IMR-90 (cell line): ENCODE data around the gene RBPJ. TPM values are rescaled to one million over a fixed set of nuclear protein-coding genes. Genes with fewer than 3 reads are reported as not detected.
"Not testable (repeated sequence)": the region's sequence is repeated elsewhere in the genome, so short reads cannot be mapped to it uniquely, and the experiment has no call there.

Source experiments
- ATAC-seq: fragments of 200-7000 bp; cut with Tn5 transposase; 2 replicates; pipeline ENCODE4 v1.9.1; 2020; ENCODE audit warnings: low read depth, mild to moderate bottlenecking, moderate library complexity
- BruUV-seq: library from RNA; stranded (reverse); fragments of 400-500 nt; replicated peaks from 2 replicates; lab custom pipeline; 2021; lab: Mats Ljungman, UMichigan
- CTCF ChIA-PET: fragments of 300-600 bp; formaldehyde crosslinking; extraction: SDS; loops from one replicate; lab custom pipeline; 2021; ENCODE audit warnings: antibody characterized with exemption; lab: Yijun Ruan, JAX
- POLR2A ChIA-PET: fragments of 300-600 bp; sonication (Branson Sonifier 250); formaldehyde crosslinking; loops from one replicate; lab custom pipeline; 2022; ENCODE audit warnings: antibody characterized with exemption; ENCODE audit not compliant: unreplicated experiment; lab: Charles Lee
- DNase-seq: peaks from one replicate; pipeline ENCODE4 v3.0.0; 2013
- H2AFZ ChIP-seq: replicated peaks from 2 replicates; pipeline ENCODE3; 2013; ENCODE audit warnings: low read length, mild to moderate bottlenecking; ENCODE audit not compliant: poor library complexity
- H2AK5ac ChIP-seq: 2 replicates; pipeline ENCODE4 v1.6.1; 2013; ENCODE audit warnings: low read depth, low read length, inconsistent platforms
- H2AK9ac ChIP-seq: replicated peaks from 2 replicates; pipeline ENCODE3; 2013; ENCODE audit warnings: mild to moderate bottlenecking, low read depth, low read length, moderate library complexity; ENCODE audit not compliant: poor library complexity
- H2BK120ac ChIP-seq: 2 replicates; pipeline ENCODE4 v1.6.1; 2013; ENCODE audit warnings: low read depth, low read length, inconsistent platforms
- H2BK15ac ChIP-seq: 3 replicates; pipeline ENCODE4 v1.6.1; 2013; ENCODE audit warnings: low read depth, low read length, inconsistent platforms
- H2BK20ac ChIP-seq: 2 replicates; pipeline ENCODE4 v1.6.1; 2013; ENCODE audit warnings: low read depth, mild to moderate bottlenecking, inconsistent platforms, low read length, moderate library complexity
- H2BK5ac ChIP-seq: 2 replicates; pipeline ENCODE4 v1.6.1; 2013; ENCODE audit warnings: mild to moderate bottlenecking, low read depth, low read length, inconsistent platforms; ENCODE audit not compliant: poor library complexity, severe bottlenecking
- H3K14ac ChIP-seq: replicated peaks from 2 replicates; pipeline ENCODE4 v1.6.1; 2013; ENCODE audit warnings: low read depth, low read length, inconsistent platforms
- H3K18ac ChIP-seq: 2 replicates; pipeline ENCODE4 v1.6.1; 2013; ENCODE audit warnings: low read depth, low read length, control low read depth
- H3K23ac ChIP-seq: 2 replicates; pipeline ENCODE4 v1.6.1; 2013; ENCODE audit warnings: low read depth, low read length, inconsistent platforms
- H3K27ac ChIP-seq: 2 replicates; pipeline ENCODE4 v1.5.1; 2013; ENCODE audit warnings: mild to moderate bottlenecking, control low read depth, low read length; ENCODE audit not compliant: insufficient read depth
- H3K27me3 ChIP-seq: 2 replicates; pipeline ENCODE4 v1.6.1; 2013; ENCODE audit warnings: low read length; ENCODE audit not compliant: control insufficient read depth, insufficient read depth
- H3K36me3 ChIP-seq: 2 replicates; pipeline ENCODE4 v1.6.1; 2013; ENCODE audit warnings: low read length, mixed read lengths; ENCODE audit not compliant: control insufficient read depth, insufficient read depth
- H3K4ac ChIP-seq: 2 replicates; pipeline ENCODE4 v1.6.1; 2013; ENCODE audit warnings: low read depth, low read length, inconsistent platforms
- H3K4me1 ChIP-seq: 2 replicates; pipeline ENCODE4 v1.6.1; 2013; ENCODE audit warnings: low read length, mixed read lengths; ENCODE audit not compliant: control insufficient read depth, insufficient read depth
- H3K4me2 ChIP-seq: 2 replicates; pipeline ENCODE4 v1.6.1; 2013; ENCODE audit warnings: low read depth, mild to moderate bottlenecking, control low read depth, low read length, moderate library complexity
- H3K4me3 ChIP-seq: 2 replicates; pipeline ENCODE4 v1.5.1; 2013; ENCODE audit warnings: low read depth, mild to moderate bottlenecking, control low read depth, low read length, moderate library complexity; ENCODE audit not compliant: insufficient read depth
- H3K56ac ChIP-seq: 2 replicates; pipeline ENCODE4 v1.6.1; 2013; ENCODE audit warnings: low read length, inconsistent platforms; ENCODE audit not compliant: insufficient read depth; ENCODE audit errors: extremely low read depth
- H3K79me1 ChIP-seq, 2 experiments: 2 replicates each; pipeline ENCODE4 v1.6.1; 2013; ENCODE audit warnings: low read length in 2 of 2, inconsistent platforms in 1 of 2, low read depth in 1 of 2
- H3K9ac ChIP-seq: 2 replicates; pipeline ENCODE4 v1.6.1; 2013; ENCODE audit warnings: low read depth, low read length, control low read depth
- H3K9me1 ChIP-seq: 2 replicates; pipeline ENCODE4 v1.6.1; 2013; ENCODE audit warnings: low read length, inconsistent platforms; ENCODE audit not compliant: insufficient read depth
- H3K9me3 ChIP-seq: 2 replicates; pipeline ENCODE4 v1.6.1; 2013; ENCODE audit warnings: low read length; ENCODE audit not compliant: control insufficient read depth, insufficient read depth
- H4K20me1 ChIP-seq: 2 replicates; pipeline ENCODE4 v1.6.1; 2013; ENCODE audit warnings: low read length, inconsistent platforms; ENCODE audit not compliant: insufficient read depth
- H4K5ac ChIP-seq: 2 replicates; pipeline ENCODE4 v1.6.1; 2013; ENCODE audit warnings: mild to moderate bottlenecking, low read depth, low read length, control low read depth
- H4K8ac ChIP-seq, 2 experiments: 2 replicates each; pipeline ENCODE4 v1.6.1; 2013; ENCODE audit warnings: low read depth in 2 of 2, low read length in 2 of 2, control low read depth in 1 of 2, inconsistent platforms in 1 of 2
- H4K91ac ChIP-seq: 2 replicates; pipeline ENCODE4 v1.6.1; 2013; ENCODE audit warnings: low read depth, low read length, inconsistent platforms; ENCODE audit not compliant: insufficient read depth
- BHLHE40 ChIP-seq: fragments of 150-350 bp; IDR thresholded peaks from 2 replicates; pipeline ENCODE4 v1.6.1; 2016; ENCODE audit warnings: mild to moderate bottlenecking, low read depth, low read length
- WGBS, 2 experiments: methylation state at CpG; one replicate each; pipeline versions ENCODE4 v1.1.5 to v1.1.7; 2013; ENCODE audit warnings: missing lambda C conversion rate in 2 of 2; ENCODE audit not compliant: insufficient read length in 1 of 2; ENCODE audit errors: extremely low coverage in 2 of 2; 5-methylcytosine and 5-hydroxymethylcytosine counted together
- dilution Hi-C: fragments of 300-500 bp; cut with HindIII; formaldehyde crosslinking; loops from one replicate; pipeline ENCODE4 v1.14.3; 2018; ENCODE audit warnings: low sequenced_read_pairs; ENCODE audit not compliant: unreplicated experiment
- in situ Hi-C: fragments of 300-500 bp; cut with MboI; formaldehyde crosslinking; loops from 3 replicates; pipeline ENCODE4 v1.14.3; 2019; ENCODE audit warnings: low sequenced_read_pairs, inconsistent platforms, mixed read lengths
- intact Hi-C: fragments of 100-400 bp; cut with micrococcal nuclease; formaldehyde crosslinking; loops from 2 replicates; pipeline ENCODE4 v1.10.0; 2022
- polyA plus RNA-seq, 3 experiments: library from polyadenylated mRNA; depleted of rRNA; stranded (reverse); fragments of >200 nt; gene quantifications; 2 replicates each; pipeline ENCODE4 v1.2.3, GENCODE V29; 2012; ENCODE audit warnings: low replicate concordance in 1 of 3
- total RNA-seq: library from RNA; depleted of rRNA; stranded (reverse); fragments of >200 nt; gene quantifications from 2 replicates; pipeline ENCODE4 v1.2.3, GENCODE V29; 2012

RBPJ gene
- total and polyA plus RNA-seq, 2 of the 4 experiments (the other 2 are of a cell fraction): 50.3 to 148 TPM

- H4K20me1 ChIP-seq: peaks cover 76% of the 10 kb centered on the region
Observed at GRCh38 chr4:26359521-26359920, 38.7 kb downstream of the RBPJ start.

More at GRCh38 chr4:26359521-26359920, 38.7 kb downstream of the RBPJ start:
- DNase-seq, H3K27ac ChIP-seq, intact Hi-C loops, H2AK5ac ChIP-seq, dilution Hi-C loops, H3K9me3 ChIP-seq, in situ Hi-C loops, H3K4ac ChIP-seq, CTCF ChIA-PET, H3K27me3 ChIP-seq, H2BK15ac ChIP-seq, H3K14ac ChIP-seq, H3K23ac ChIP-seq, POLR2A ChIA-PET, H3K4me3 ChIP-seq, H2BK20ac ChIP-seq, H2BK120ac ChIP-seq, H3K56ac ChIP-seq, H4K91ac ChIP-seq, H3K4me2 ChIP-seq, ATAC-seq, H2BK5ac ChIP-seq, H4K8ac ChIP-seq, H3K9ac ChIP-seq, H2AFZ ChIP-seq, H2AK9ac ChIP-seq, H3K36me3 ChIP-seq, BruUV-seq, H3K18ac ChIP-seq, H4K5ac ChIP-seq: not testable (repeated sequence)
- TF ChIP-seq BHLHE40: peak; percentile 17; the same call in 1 of the 2 replicates
- peaks cover 16% of the 10 kb centered on the region for H3K9me1 ChIP-seq
- H3K4me1 ChIP-seq: peaks cover 11% of the 10 kb centered on the region
- 59% methylated on average over 22 of the region's 32 CpGs; no CpG with 5 or more reads in 1 of the 2 experiments for WGBS, 2 experiments
- peaks cover 16 to 64% of the 10 kb centered on the region in 2 experiments for H3K79me1 ChIP-seq
